Duodenal mucosa (tissue), 2 donors: ENCODE data around the gene TBC1D8.

Source experiments
- H3K27ac ChIP-seq: one replicate; pipeline ENCODE4 v1.7.0; 2013; ENCODE audit warnings: low read depth, low read length
- H3K27me3 ChIP-seq, 2 donors: one replicate each; pipeline ENCODE4 v1.7.0; 2013; ENCODE audit warnings: low read length in 2 of 2, control low read depth in 1 of 2; ENCODE audit not compliant: insufficient read depth in 2 of 2, control insufficient read depth in 1 of 2
- H3K36me3 ChIP-seq, 2 donors: one replicate each; pipeline ENCODE4 v1.7.0; 2013; ENCODE audit warnings: low read length in 2 of 2, control low read depth in 1 of 2; ENCODE audit not compliant: insufficient read depth in 2 of 2, control insufficient read depth in 1 of 2
- H3K4me1 ChIP-seq, 2 donors: one replicate each; pipeline ENCODE4 v1.7.0; 2013; ENCODE audit warnings: low read length in 2 of 2, control low read depth in 1 of 2; ENCODE audit not compliant: insufficient read depth in 2 of 2, control insufficient read depth in 1 of 2
- H3K4me3 ChIP-seq, 2 donors: one replicate each; pipeline ENCODE4 v1.7.0; 2013; ENCODE audit warnings: low read length in 2 of 2, low read depth in 1 of 2
- H3K9ac ChIP-seq, 2 donors: one replicate each; pipeline ENCODE4 v1.7.0; 2013; ENCODE audit warnings: low read length in 2 of 2, low read depth in 1 of 2
- H3K9me3 ChIP-seq, 2 donors: one replicate each; pipeline ENCODE4 v1.7.0; 2013; ENCODE audit warnings: low read length in 2 of 2, control low read depth in 1 of 2; ENCODE audit not compliant: control insufficient read depth in 1 of 2

Gene TBC1D8

DNA sequence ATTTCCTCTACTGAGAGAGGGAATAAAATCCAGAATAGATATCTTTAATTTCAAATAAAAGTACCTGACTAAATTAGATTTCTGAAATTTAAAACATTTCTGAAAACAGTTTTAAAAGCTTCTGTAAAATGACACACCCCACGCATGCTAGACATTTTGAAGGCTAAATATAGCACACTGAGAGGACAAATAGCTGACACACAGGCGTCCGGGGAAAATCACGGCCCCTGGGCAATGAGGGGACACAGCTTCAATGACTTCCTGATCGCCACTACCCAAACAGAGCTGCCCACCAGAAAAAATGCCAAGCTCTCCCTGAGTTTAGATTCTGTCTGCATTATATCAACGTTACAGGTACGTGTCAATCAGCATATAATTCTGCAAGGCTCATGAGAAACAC, 10.9 kb downstream of the TBC1D8 start:
- no peaks in the 10 kb centered on the region for H3K9me3 ChIP-seq
- no peak overlapping the region for H3K4me3 ChIP-seq
- no peak overlapping the region for H3K27ac ChIP-seq
- no peak overlapping the region for H3K9ac ChIP-seq
- no peaks in the 10 kb centered on the region for H3K4me1 ChIP-seq
- H3K27me3 ChIP-seq = no peaks in the 10 kb centered on the region
- H3K36me3 ChIP-seq = no peaks in the 10 kb centered on the region

DNA sequence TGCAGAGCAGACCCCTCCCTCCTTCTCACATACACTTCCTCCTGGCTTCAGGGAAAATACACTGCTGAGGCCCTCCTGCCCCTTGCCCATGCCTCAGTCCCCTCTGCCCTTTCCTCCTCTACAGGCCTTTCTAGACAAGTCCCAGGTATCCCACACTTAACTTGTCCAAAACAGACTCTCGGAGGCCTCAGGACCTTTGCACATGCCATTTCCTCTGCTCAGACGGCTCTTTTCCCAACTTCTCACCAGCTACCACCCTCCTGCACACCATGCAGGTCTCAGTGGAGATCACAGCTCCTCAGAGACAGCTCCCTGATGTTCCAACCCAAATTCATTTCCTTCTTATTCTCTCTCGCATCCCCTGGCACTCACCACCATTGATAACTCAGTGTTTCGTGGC, 11.7 kb downstream of the TBC1D8 start:
- no peaks in the 10 kb centered on the region for H3K4me1 ChIP-seq
- no peak overlapping the region for H3K27ac ChIP-seq
- no peak overlapping the region for H3K9ac ChIP-seq

DNA sequence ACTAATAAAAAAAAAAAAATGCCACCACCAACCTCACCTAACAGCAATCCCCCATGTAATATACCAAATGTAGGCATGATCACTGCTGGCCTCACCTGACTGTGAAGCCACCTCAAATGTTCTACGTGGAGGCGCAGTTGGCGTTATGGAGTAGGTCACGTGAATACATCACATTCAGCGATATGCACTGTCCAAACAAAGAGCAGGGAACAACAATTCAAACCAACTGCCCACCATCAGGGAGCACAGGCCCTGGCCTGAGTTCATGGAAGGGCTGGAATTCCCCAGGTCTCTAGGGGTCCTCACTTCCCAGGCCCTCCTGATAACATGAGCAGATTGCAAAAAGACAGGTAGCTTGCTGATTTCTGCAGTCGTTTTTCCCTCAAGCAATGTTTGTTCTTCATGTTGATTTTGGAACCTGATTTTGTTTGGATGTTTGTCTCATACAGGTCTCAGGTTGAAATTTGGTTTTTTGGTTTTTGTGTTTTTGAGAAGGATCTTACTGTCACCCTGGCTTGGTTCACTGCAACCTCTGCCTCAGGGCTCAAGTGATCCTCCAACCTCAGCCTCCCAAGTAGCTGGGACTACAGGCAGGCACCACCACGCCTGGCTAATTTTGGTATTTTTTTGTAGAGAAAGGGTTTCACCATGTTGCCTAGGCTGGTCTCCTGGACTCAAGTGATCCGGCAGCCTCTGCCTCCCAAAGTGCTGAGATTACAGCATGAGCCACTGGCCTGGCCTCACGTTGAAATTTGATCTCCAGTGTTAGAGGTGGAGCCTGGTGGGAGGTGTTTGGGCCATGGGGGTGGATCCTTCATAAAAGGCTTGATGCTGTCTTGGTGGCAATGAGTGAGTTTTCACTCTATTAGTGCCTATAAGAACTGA, 15.5 kb downstream of the TBC1D8 start:
- H3K9ac ChIP-seq = no peak overlapping the region
- no peaks in the 10 kb centered on the region for H3K9me3 ChIP-seq
- H3K4me3 ChIP-seq = no peak overlapping the region
- H3K36me3 ChIP-seq = no peaks in the 10 kb centered on the region
- H3K27me3 ChIP-seq = no peaks in the 10 kb centered on the region
- H3K4me1 ChIP-seq = no peaks in the 10 kb centered on the region
- H3K27ac ChIP-seq = no peak overlapping the region

More for the DNA sequence above, 11.7 kb downstream of the TBC1D8 start:
- no peaks in the 10 kb centered on the region for H3K27me3 ChIP-seq
- no peak overlapping the region for H3K4me3 ChIP-seq
- no peaks in the 10 kb centered on the region for H3K9me3 ChIP-seq
- no peaks in the 10 kb centered on the region for H3K36me3 ChIP-seq

DNA sequence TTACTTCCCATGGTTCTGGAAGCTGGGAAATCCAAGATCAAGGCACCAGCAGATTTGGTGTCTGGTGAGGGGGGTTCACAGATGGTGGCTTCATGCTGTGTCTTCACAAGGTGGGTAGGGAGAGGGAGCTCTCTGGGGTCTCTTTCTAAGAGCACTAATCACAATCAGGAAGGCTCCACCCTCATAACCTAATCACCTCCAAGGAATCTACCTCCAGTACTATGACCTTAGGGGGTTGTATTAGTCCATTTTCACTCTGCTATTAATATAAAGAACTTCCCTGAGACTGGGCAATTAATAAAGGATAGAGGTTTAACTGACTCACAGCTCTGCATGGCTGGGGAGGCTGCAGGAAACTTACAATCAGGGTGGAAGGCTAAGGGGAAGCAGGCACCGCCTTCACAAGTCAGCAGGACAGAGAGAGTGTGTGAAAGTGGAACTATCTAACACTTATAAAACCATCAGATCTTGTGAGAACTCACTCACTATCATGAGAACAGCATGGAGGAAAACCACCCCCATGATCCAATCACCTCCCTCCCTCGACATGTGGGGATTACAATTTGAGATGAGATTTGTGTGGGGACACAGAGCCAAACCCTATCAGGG, 17.6 kb downstream of the TBC1D8 start:
- Histone ChIP-seq H3K4me1 (no peaks in the 10 kb centered on the region), H3K27me3 (no peaks in the 10 kb centered on the region), H3K27ac (no peak overlapping the region), H3K9ac (no peak overlapping the region), H3K9me3 (no peaks in the 10 kb centered on the region), H3K4me3 (no peak overlapping the region), H3K36me3 (no peaks in the 10 kb centered on the region)

DNA sequence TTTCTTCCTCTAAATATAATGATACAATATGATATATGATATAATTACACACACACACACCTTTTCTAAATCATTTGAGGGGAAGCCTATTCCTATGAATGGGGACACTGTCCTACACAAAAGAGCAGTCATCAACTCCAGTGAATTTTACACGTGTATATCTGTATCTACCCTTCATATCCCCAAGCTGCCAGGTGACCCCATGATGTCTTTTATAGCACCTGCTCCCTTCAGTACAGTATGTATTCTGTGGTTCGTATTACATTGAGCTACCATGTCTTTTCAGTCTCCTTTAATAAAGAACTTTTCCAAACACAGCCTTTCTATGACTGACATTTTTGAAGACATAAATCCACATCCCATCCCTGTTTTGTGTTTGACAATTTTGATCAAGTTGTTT, 19.0 kb downstream of the TBC1D8 start:
- Histone ChIP-seq H3K36me3 (no peaks in the 10 kb centered on the region), H3K4me3 (no peak overlapping the region), H3K9ac (no peak overlapping the region), H3K9me3 (no peaks in the 10 kb centered on the region), H3K4me1 (peaks cover 0 to 4% of the 10 kb centered on the region in 2 donors), H3K27ac (no peak overlapping the region), H3K27me3 (no peaks in the 10 kb centered on the region)

DNA sequence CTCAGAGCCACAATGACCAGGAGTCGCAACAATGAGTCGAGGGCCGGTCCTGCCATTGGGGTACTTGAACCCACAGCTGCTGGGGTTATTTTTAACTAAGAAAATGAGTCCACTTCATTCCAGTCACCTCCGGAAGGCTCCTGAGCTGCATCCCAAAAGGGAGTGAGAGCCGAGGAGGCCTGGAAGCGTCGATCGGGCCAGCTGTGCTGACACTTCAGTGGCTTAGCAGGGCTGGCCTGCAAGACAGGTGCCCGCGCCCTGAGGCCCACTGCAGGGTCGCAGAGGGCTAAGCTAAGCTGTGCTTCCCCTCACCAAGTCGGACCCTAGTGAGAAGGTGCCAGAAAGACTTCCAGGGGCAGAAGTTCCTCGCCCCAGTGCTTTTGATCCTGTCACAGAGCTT, 21.1 kb downstream of the TBC1D8 start:
- H3K27me3 ChIP-seq = no peaks in the 10 kb centered on the region
- no peak overlapping the region for H3K27ac ChIP-seq
- no peak overlapping the region for H3K9ac ChIP-seq
- peaks cover 8 to 11% of the 10 kb centered on the region in 2 donors for H3K4me1 ChIP-seq
- no peaks in the 10 kb centered on the region for H3K36me3 ChIP-seq
- no peaks in the 10 kb centered on the region for H3K9me3 ChIP-seq
- H3K4me3 ChIP-seq = no peak overlapping the region

DNA sequence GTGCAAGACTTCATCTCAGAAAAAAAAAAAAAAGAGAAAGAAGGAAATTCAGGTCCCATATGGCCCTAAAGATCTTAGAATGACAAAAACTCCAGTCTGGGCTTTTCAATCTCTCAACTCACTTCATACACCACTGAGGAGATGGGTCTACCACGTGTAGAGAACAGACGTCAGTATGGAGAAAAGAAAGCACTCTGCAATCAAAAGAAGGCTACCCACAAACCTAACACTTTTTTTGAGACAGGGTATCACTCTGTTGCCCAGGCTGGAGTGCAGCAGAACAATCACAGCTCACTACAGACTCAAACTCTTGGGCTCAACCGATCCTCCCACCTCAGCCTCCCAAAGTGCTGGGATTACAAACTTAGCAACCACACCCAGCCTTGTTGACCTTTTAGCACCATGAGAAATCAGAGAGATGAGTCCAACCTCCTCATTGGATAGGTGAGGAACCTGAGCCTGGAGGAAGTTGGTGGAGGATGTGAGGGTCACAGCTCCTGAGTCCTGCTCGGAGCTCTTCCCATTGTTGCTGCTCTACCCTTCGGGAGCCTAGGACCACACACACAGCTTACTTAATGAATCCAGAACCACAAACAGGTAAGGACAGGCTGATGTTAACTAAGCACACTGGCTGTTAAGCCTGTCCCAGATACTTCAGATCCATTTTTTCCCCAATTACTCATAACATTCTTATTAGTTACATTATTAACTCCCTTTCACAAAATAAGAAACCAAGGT, 23.7 kb downstream of the TBC1D8 start:
- no peaks in the 10 kb centered on the region for H3K9me3 ChIP-seq
- no peaks in the 10 kb centered on the region for H3K36me3 ChIP-seq
- H3K27me3 ChIP-seq = no peaks in the 10 kb centered on the region
- H3K9ac ChIP-seq = no peak overlapping the region
- H3K27ac ChIP-seq = no peak overlapping the region
- no peak overlapping the region for H3K4me3 ChIP-seq
- H3K4me1 ChIP-seq = peaks cover 23 to 27% of the 10 kb centered on the region in 2 donors

DNA sequence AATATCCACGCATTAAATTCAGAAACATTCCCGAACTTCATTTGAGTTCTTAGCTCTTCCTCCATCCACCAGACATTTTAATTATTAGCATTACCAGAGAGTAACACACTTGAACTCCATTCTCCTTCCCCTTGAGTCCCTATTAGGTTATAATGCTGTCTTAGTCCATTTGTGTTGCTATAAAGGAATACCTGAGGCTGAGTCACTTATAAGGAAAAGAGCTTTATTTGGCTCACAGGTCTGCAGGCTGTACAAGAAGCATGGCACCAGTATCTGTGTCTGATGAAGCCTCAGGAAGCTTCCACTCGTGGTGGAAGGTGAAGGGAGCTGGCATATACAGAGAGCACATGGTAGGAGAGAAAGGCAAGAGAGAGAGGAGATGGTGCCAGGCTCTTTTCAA, 25.4 kb downstream of the TBC1D8 start:
- Histone ChIP-seq H3K27ac (no peak overlapping the region), H3K9me3 (no peaks in the 10 kb centered on the region), H3K27me3 (no peaks in the 10 kb centered on the region), H3K4me3 (no peak overlapping the region), H3K4me1 (peaks cover 27 to 30% of the 10 kb centered on the region in 2 donors), H3K36me3 (no peaks in the 10 kb centered on the region), H3K9ac (no peak overlapping the region)

DNA sequence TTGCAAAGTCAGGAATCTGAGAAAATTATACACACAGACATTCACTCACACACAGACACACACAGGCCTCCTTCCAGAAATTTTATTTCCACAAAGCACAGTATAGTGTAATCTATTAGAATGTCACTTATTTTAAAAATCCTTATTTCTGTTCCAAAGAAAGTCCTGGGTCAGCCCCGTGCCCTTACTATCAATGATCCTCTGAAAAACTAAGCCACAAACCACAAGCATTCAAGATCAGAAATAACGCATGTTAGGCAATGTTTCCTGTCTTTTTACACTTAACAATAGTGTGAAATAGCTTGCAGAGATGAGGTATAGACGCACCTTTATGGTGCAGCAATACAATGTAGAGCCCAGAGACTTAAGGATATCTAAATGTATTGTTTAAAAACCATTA, 25.8 kb downstream of the TBC1D8 start:
- Histone ChIP-seq H3K9ac (no peak overlapping the region), H3K9me3 (no peaks in the 10 kb centered on the region), H3K27ac (no peak overlapping the region), H3K4me3 (no peak overlapping the region), H3K4me1 (peaks cover 31 to 34% of the 10 kb centered on the region in 2 donors), H3K36me3 (no peaks in the 10 kb centered on the region), H3K27me3 (no peaks in the 10 kb centered on the region)
